ENCODE measurements around the gene KRI1. TPM values are rescaled to one million over a fixed set of nuclear protein-coding genes. Genes with fewer than 3 reads are reported as not detected.

The KRI1 gene
- total RNA-seq, 1 experiment from 2014 or later: 24.5 TPM

- Histone ChIP-seq H2AFZ (peak within 1 kb of the TSS; percentile 90), H3K79me2 (ENCODE audit: low read depth) (peaks cover 16% of the 10 kb centered on the region), H3F3A (ENCODE audit: insufficient read depth, low read depth) (peaks cover 25% of the 10 kb centered on the region; the same call in 1 of the 2 replicates), H4K20me1 (ENCODE audit: insufficient read depth) (no peaks in the 10 kb centered on the region), H3K4me2 (peak within 1 kb of the TSS; percentile 87), H3K4me3 (peak within 1 kb of the TSS; percentile 86), H3K27me3 (ENCODE audit: insufficient read depth, low read depth) (no peaks in the 10 kb centered on the region), H3K9me3 (ENCODE audit: insufficient read depth, low read depth) (no peaks in the 10 kb centered on the region), H3K27ac (peak within 1 kb of the TSS; percentile 58), H3K36me3 (ENCODE audit: low read depth) (0 out of 2 replicates have a peak, but pooled peaks cover 4% of the 10 kb centered on the region), H3K4me1 (replicated peaks; ENCODE audit: insufficient read depth) (peaks cover 8% of the 10 kb centered on the region; the same call in 1 of the 2 replicates), H3K9me2 (ENCODE audit: insufficient read depth) (no peaks in the 10 kb centered on the region)
- CTCF ChIA-PET: interaction anchor here (0.6 kb wide), 1 partner anchor 88 kb away, joined by 12 read pairs; no protein-coding TSS in a partner anchor
- peak; percentile 60 to 77 for DNase-seq
- TF ChIP-seq, protein P1, sequence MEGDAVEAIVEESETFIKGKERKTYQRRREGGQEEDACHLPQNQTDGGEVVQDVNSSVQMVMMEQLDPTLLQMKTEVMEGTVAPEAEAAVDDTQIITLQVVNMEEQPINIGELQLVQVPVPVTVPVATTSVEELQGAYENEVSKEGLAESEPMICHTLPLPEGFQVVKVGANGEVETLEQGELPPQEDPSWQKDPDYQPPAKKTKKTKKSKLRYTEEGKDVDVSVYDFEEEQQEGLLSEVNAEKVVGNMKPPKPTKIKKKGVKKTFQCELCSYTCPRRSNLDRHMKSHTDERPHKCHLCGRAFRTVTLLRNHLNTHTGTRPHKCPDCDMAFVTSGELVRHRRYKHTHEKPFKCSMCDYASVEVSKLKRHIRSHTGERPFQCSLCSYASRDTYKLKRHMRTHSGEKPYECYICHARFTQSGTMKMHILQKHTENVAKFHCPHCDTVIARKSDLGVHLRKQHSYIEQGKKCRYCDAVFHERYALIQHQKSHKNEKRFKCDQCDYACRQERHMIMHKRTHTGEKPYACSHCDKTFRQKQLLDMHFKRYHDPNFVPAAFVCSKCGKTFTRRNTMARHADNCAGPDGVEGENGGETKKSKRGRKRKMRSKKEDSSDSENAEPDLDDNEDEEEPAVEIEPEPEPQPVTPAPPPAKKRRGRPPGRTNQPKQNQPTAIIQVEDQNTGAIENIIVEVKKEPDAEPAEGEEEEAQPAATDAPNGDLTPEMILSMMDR (conservative IDR thresholded peaks at IDR 0.05): no peak
- no peak for TF ChIP-seq EZH2 (IDR thresholded peaks at IDR 0.05; ENCODE audit: low read depth)
- POLR2A ChIA-PET (ENCODE audit: unreplicated experiment): interaction anchor here (0.6 kb wide), 1 partner anchor 57 kb away, joined by 29 read pairs; no protein-coding TSS in a partner anchor
- intact Hi-C loops (cut with micrococcal nuclease; ENCODE audit: unreplicated experiment): loop anchor here (2.0 kb wide), 2 partner anchors 16 to 38 kb away; partner anchors contain the start of gene SLC44A2
- no TSS peak for BruUV-seq (replicated peaks)
Measured at GRCh38 chr19:10587022-10587838, 21.4 kb upstream of the KRI1 start, which contains the start of gene AP1M2. AP1M2 (minus strand) TSS chr19:10587312; CDS start chr19:10587231, 81 bp downstream.

- peak overlapping the region; percentile 86 for H3K4me3 ChIP-seq
- no peak for TF ChIP-seq EZH2 (IDR thresholded peaks at IDR 0.05; ENCODE audit: low read depth)
- TF ChIP-seq, protein P1 (conservative IDR thresholded peaks at IDR 0.05): no peak
- CTCF ChIA-PET: interaction anchor here (0.6 to 0.8 kb wide), 2 partner anchors 61 to 89 kb away, joined by 7 to 12 read pairs; no protein-coding TSS in a partner anchor
- intact Hi-C loops (cut with micrococcal nuclease; ENCODE audit: unreplicated experiment): loop anchor here (2.0 kb wide), 2 partner anchors 16 to 38 kb away; partner anchors contain the start of gene SLC44A2
- no peaks in the 10 kb centered on the region for H3K9me3 ChIP-seq (ENCODE audit: insufficient read depth, low read depth)
- no peaks in the 10 kb centered on the region for H3K9me2 ChIP-seq (ENCODE audit: insufficient read depth)
- no peaks in the 10 kb centered on the region for H4K20me1 ChIP-seq (ENCODE audit: insufficient read depth)
- peaks cover 8% of the 10 kb centered on the region; the same call in 1 of the 2 replicates for H3K4me1 ChIP-seq (replicated peaks; ENCODE audit: insufficient read depth)
- no peak for DNase-seq
- H3K36me3 ChIP-seq (ENCODE audit: low read depth): peaks cover 8% of the 10 kb centered on the region; the same call in 1 of the 2 replicates
- POLR2A ChIA-PET (ENCODE audit: unreplicated experiment): interaction anchor here (0.6 kb wide), 2 partner anchors 16 to 58 kb away, joined by 17 to 29 read pairs; no protein-coding TSS in a partner anchor
- no TSS peak for BruUV-seq (replicated peaks)
- peaks cover 33% of the 10 kb centered on the region; the same call in 1 of the 2 replicates for H3F3A ChIP-seq (ENCODE audit: insufficient read depth, low read depth)
- no peaks in the 10 kb centered on the region for H3K27me3 ChIP-seq (ENCODE audit: insufficient read depth, low read depth)
- peak overlapping the region; percentile 58 for H3K27ac ChIP-seq
- peak overlapping the region; percentile 87 for H3K4me2 ChIP-seq
- peak overlapping the region; percentile 90 for H2AFZ ChIP-seq
- peaks cover 16% of the 10 kb centered on the region for H3K79me2 ChIP-seq (ENCODE audit: low read depth)
Measured at GRCh38 chr19:10586396-10586795, 20.6 kb upstream of the KRI1 start.

DNA sequence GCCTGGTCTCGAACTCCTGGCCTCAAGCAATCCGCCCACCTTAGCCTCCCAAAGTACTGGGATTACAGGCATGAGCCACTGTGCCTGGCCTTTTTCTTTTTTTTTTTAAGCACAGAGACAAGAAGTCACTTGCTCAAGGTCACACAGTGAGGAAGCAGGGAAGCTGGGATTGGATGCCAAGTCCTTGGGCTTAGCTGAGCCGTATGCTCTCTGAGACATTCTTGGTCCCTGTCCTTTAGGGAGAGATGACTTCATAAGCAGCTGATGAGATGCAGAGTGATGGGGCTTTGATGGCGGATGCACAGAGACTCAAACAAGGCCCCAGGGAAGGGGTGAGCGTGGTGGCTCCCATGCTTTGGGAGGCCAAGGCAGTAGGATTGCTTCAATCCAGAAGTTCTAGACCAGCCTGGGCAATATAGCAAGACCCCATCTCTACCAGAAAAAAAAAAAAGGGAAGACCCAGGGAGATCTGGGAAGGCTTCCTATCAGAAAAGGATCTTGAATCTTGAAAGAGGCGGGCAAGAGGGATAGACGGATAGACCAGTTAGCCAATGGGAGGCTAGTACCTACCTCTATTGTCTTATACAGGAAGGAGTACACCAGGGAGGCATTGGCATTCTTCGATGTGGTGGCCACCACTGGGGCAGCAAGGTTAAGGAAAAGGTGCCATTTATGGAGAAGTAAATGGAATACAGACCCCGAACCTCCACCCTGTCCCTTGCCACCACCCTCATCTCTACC is 17.4 kb upstream of the KRI1 start:
- intact Hi-C loops (cut with micrococcal nuclease; ENCODE audit: unreplicated experiment): no loop called here
- POLR2A ChIA-PET (ENCODE audit: unreplicated experiment): no interaction called here
- TF ChIP-seq, protein P1 (conservative IDR thresholded peaks at IDR 0.05): no peak
- no peak for TF ChIP-seq EZH2 (IDR thresholded peaks at IDR 0.05; ENCODE audit: low read depth)

More for the DNA sequence above, 17.4 kb upstream of the KRI1 start:
- H3K9me3 ChIP-seq (ENCODE audit: insufficient read depth, low read depth): no peaks in the 10 kb centered on the region
- H3K4me3 ChIP-seq: no peak overlapping the region
- no peaks in the 10 kb centered on the region for H3K27me3 ChIP-seq (ENCODE audit: insufficient read depth, low read depth)
- BruUV-seq (replicated peaks): no TSS peak
- no peak overlapping the region for H2AFZ ChIP-seq
- H3K27ac ChIP-seq: no peak overlapping the region
- CTCF ChIA-PET: interaction anchor here (3.1 kb wide), 1 partner anchor 61 kb away, joined by 35 read pairs; no protein-coding TSS in a partner anchor
- H4K20me1 ChIP-seq (ENCODE audit: insufficient read depth): peaks cover 6% of the 10 kb centered on the region; the same call in 1 of the 2 replicates
- no peak for DNase-seq
- no peaks in the 10 kb centered on the region for H3K9me2 ChIP-seq (ENCODE audit: insufficient read depth)
- H3K4me2 ChIP-seq: no peak overlapping the region
- H3F3A ChIP-seq (ENCODE audit: insufficient read depth, low read depth): peaks cover 50% of the 10 kb centered on the region; the same call in 1 of the 2 replicates
- H3K4me1 ChIP-seq (replicated peaks; ENCODE audit: insufficient read depth): peaks cover 8% of the 10 kb centered on the region; the same call in 1 of the 2 replicates
- peaks cover 21% of the 10 kb centered on the region for H3K79me2 ChIP-seq (ENCODE audit: low read depth)
- peaks cover 27% of the 10 kb centered on the region for H3K36me3 ChIP-seq (ENCODE audit: low read depth)
